PC-3 (cell line): ENCODE data around the gene UNC5B. TPM values are rescaled to one million over a fixed set of nuclear protein-coding genes. Genes with fewer than 3 reads are reported as not detected.

Source experiments
- ATAC-seq: fragments of 200-7000 bp; cut with Tn5 transposase; 2 replicates; pipeline ENCODE4 v1.9.1; 2020; ENCODE audit warnings: mild to moderate bottlenecking, moderate library complexity
- BruUV-seq: library from RNA; stranded (reverse); fragments of 400-500 nt; replicated peaks from 2 replicates; lab custom pipeline; 2021; lab: Mats Ljungman, UMichigan
- CTCF ChIA-PET: fragments of 300-600 bp; sonication (Branson Sonifier 250); formaldehyde crosslinking; loops from one replicate; lab custom pipeline; 2022; ENCODE audit warnings: antibody characterized with exemption; lab: Charles Lee
- POLR2A ChIA-PET: fragments of 300-600 bp; sonication (Branson Sonifier 250); formaldehyde crosslinking; loops from one replicate; lab custom pipeline; 2022; ENCODE audit warnings: antibody characterized with exemption; ENCODE audit not compliant: unreplicated experiment; lab: Charles Lee
- DNase-seq: peaks from one replicate; pipeline ENCODE4 v3.0.0-alpha.2; 2015
- H2AFZ ChIP-seq: fragments of 300-600 bp; sonication (generic); 2 replicates; pipeline ENCODE4 v1.6.0; 2016; ENCODE audit warnings: antibody characterized with exemption, low read length
- H3F3A ChIP-seq: fragments of 300-600 bp; sonication (generic); one replicate; pipeline ENCODE4 v1.6.0; 2017; ENCODE audit warnings: antibody characterized with exemption, low read length, control low read depth, mild to moderate bottlenecking; ENCODE audit not compliant: unreplicated experiment
- H3K27ac ChIP-seq: fragments of 300-600 bp; sonication (generic); 2 replicates; pipeline ENCODE4 v1.5.1; 2016; ENCODE audit warnings: mild to moderate bottlenecking, low read length
- H3K27me3 ChIP-seq: fragments of 300-600 bp; sonication (generic); 2 replicates; pipeline ENCODE4 v1.6.1; 2016; ENCODE audit warnings: low read length, mixed read lengths
- H3K36me3 ChIP-seq: fragments of 300-600 bp; sonication (generic); 2 replicates; pipeline ENCODE4 v1.6.1; 2016; ENCODE audit warnings: low read depth, mixed run types, low read length, mixed read lengths
- H3K4me1 ChIP-seq: fragments of 300-600 bp; sonication (generic); 2 replicates; pipeline ENCODE4 v1.5.1; 2016; ENCODE audit warnings: low read length; ENCODE audit not compliant: insufficient read depth
- H3K4me2 ChIP-seq: fragments of 300-600 bp; sonication (generic); 2 replicates; pipeline ENCODE4 v1.6.0; 2016; ENCODE audit warnings: low read length
- H3K4me3 ChIP-seq: fragments of 300-600 bp; sonication (generic); 2 replicates; pipeline ENCODE4 v1.5.1; 2016; ENCODE audit warnings: mild to moderate bottlenecking, low read length, mixed read lengths
- H3K79me2 ChIP-seq: fragments of 300-600 bp; sonication (generic); 2 replicates; pipeline ENCODE4 v1.6.1; 2017; ENCODE audit warnings: low read length, mixed read lengths
- H3K9ac ChIP-seq: fragments of 300-600 bp; sonication (generic); 2 replicates; pipeline ENCODE4 v1.6.0; 2016; ENCODE audit warnings: mild to moderate bottlenecking, low read length
- H3K9me2 ChIP-seq: fragments of 300-600 bp; sonication (generic); replicated peaks from 2 replicates; pipeline ENCODE4 v1.6.1; 2016; ENCODE audit warnings: mixed run types, low read length, mixed read lengths
- H3K9me3 ChIP-seq: fragments of 300-600 bp; sonication (generic); 2 replicates; pipeline ENCODE4 v1.6.1; 2016; ENCODE audit warnings: low read length, mixed read lengths
- H4K20me1 ChIP-seq: fragments of 300-600 bp; sonication (generic); 2 replicates; pipeline ENCODE4 v1.6.1; 2016; ENCODE audit warnings: low read length, mixed read lengths
- CTCF ChIP-seq: fragments of 300-600 bp; sonication (generic); conservative IDR thresholded peaks from 2 replicates; pipeline ENCODE4 v1.5.1; 2017; ENCODE audit warnings: antibody characterized with exemption, low read depth, mild to moderate bottlenecking, low read length
- EZH2 ChIP-seq: fragments of 300-600 bp; sonication (generic); IDR thresholded peaks from one replicate; pipeline ENCODE4 v1.6.1; 2017; ENCODE audit warnings: antibody characterized with exemption, mild to moderate bottlenecking, low read length; ENCODE audit not compliant: unreplicated experiment
- EZH2phosphoT487 ChIP-seq: fragments of 300-600 bp; sonication (generic); IDR thresholded peaks from 2 replicates; pipeline ENCODE4 v1.6.1; 2018; ENCODE audit warnings: mild to moderate bottlenecking, antibody characterized with exemption, low read length, borderline replicate concordance
- intact Hi-C: fragments of 100-400 bp; cut with micrococcal nuclease; formaldehyde crosslinking; loops from 2 replicates; pipeline ENCODE4 v1.9.0; 2023
- total RNA-seq: library from RNA; depleted of rRNA; stranded (reverse); fragments of >200 nt; gene quantifications from 2 replicates; pipeline ENCODE4 v1.2.3, GENCODE V29; 2014

The UNC5B gene
- total RNA-seq, 1 experiment from 2014 or later = 0.26 TPM

GRCh38 chr10:71239946-71240795 lies 27.8 kb downstream of the UNC5B start:
- no peaks in the 10 kb centered on the region for H3K79me2 ChIP-seq
- ChIA-PET CTCF (no interaction called here), POLR2A (no interaction called here)
- no peaks in the 10 kb centered on the region for H3K4me1 ChIP-seq
- H3K4me2 ChIP-seq = no peak overlapping the region
- no peaks in the 10 kb centered on the region for H3K9me3 ChIP-seq
- no peaks in the 10 kb centered on the region for H3F3A ChIP-seq
- H3K4me3 ChIP-seq = no peak overlapping the region
- BruUV-seq = no TSS peak
- H3K27ac ChIP-seq = no peak overlapping the region
- no peaks in the 10 kb centered on the region for H4K20me1 ChIP-seq
- no peak overlapping the region for H2AFZ ChIP-seq
- no peak for ATAC-seq
- no peak for TF ChIP-seq CTCF
- no peak for TF ChIP-seq EZH2phosphoT487
- TF ChIP-seq EZH2 = no peak
- DNase-seq = no peak
- no peaks in the 10 kb centered on the region for H3K9me2 ChIP-seq
- no peaks in the 10 kb centered on the region for H3K36me3 ChIP-seq
- no peaks in the 10 kb centered on the region for H3K27me3 ChIP-seq
- intact Hi-C loops = no loop called here
- no peak overlapping the region for H3K9ac ChIP-seq

- ChIA-PET POLR2A (no interaction called here), CTCF (no interaction called here)
- Histone ChIP-seq H2AFZ (no peak overlapping the region), H3K36me3 (no peaks in the 10 kb centered on the region), H3K4me2 (no peak overlapping the region), H3K4me1 (no peaks in the 10 kb centered on the region), H3K9me3 (no peaks in the 10 kb centered on the region), H3K9me2 (no peaks in the 10 kb centered on the region), H3F3A (no peaks in the 10 kb centered on the region), H3K79me2 (no peaks in the 10 kb centered on the region), H3K9ac (no peak overlapping the region), H3K27ac (no peak overlapping the region), H4K20me1 (no peaks in the 10 kb centered on the region), H3K4me3 (no peak overlapping the region), H3K27me3 (no peaks in the 10 kb centered on the region)
- intact Hi-C loops = no loop called here
- ATAC-seq (no peak), DNase-seq (no peak)
- BruUV-seq = no TSS peak
- TF ChIP-seq CTCF (no peak), EZH2phosphoT487 (no peak), EZH2 (no peak)
Observed at GRCh38 chr10:71241114-71241829, 28.9 kb downstream of the UNC5B start.
